H9 (cell line): ENCODE data around the gene MEIS3. TPM values are rescaled to one million over a fixed set of nuclear protein-coding genes. Genes with fewer than 3 reads are reported as not detected.

Experiments used
- DNase-seq: peaks from one replicate; pipeline ENCODE4 v3.0.0-alpha.2; 2017
- H2AFZ ChIP-seq: one replicate; pipeline ENCODE4 v1.6.1; 2013; ENCODE audit warnings: mild to moderate bottlenecking, low read length, control low read depth, moderate library complexity
- H2AK5ac ChIP-seq: 2 replicates; pipeline ENCODE4 v1.6.1; 2013; ENCODE audit warnings: low read length, control low read depth, mixed read lengths; ENCODE audit not compliant: insufficient read length
- H2BK120ac ChIP-seq: one replicate; pipeline ENCODE4 v1.6.1; 2013; ENCODE audit warnings: low read depth, mild to moderate bottlenecking, low read length, control low read depth, inconsistent platforms; ENCODE audit not compliant: poor library complexity, severe bottlenecking
- H2BK12ac ChIP-seq: 2 replicates; pipeline ENCODE4 v1.6.1; 2013; ENCODE audit warnings: low read length, control low read depth, mixed read lengths, low read depth; ENCODE audit not compliant: insufficient read length
- H2BK15ac ChIP-seq: 2 replicates; pipeline ENCODE4 v1.6.1; 2013; ENCODE audit warnings: low read depth, low read length, control low read depth
- H2BK20ac ChIP-seq: one replicate; pipeline ENCODE4 v1.6.1; 2013; ENCODE audit warnings: low read depth, mild to moderate bottlenecking, low read length, control low read depth, inconsistent platforms; ENCODE audit not compliant: poor library complexity, severe bottlenecking
- H2BK5ac ChIP-seq: 2 replicates; pipeline ENCODE4 v1.6.1; 2013; ENCODE audit warnings: low read length, control low read depth, mixed read lengths; ENCODE audit not compliant: insufficient read length
- H3K14ac ChIP-seq: 2 replicates; pipeline ENCODE4 v1.6.1; 2013; ENCODE audit warnings: low read length, control low read depth; ENCODE audit not compliant: insufficient read depth
- H3K18ac ChIP-seq: 2 replicates; pipeline ENCODE4 v1.6.1; 2013; ENCODE audit warnings: low read depth, mild to moderate bottlenecking, mixed read lengths, low read length, control low read depth; ENCODE audit not compliant: insufficient read length
- H3K23ac ChIP-seq: 2 replicates; pipeline ENCODE4 v1.6.1; 2013; ENCODE audit warnings: low read length, control low read depth, mixed read lengths, low read depth; ENCODE audit not compliant: insufficient read length
- H3K23me2 ChIP-seq: 2 replicates; pipeline ENCODE4 v1.6.1; 2013; ENCODE audit warnings: low read depth, mild to moderate bottlenecking, mixed read lengths, low read length, control low read depth; ENCODE audit not compliant: insufficient read length, poor library complexity, severe bottlenecking
- H3K27ac ChIP-seq: 2 replicates; pipeline ENCODE4 v1.5.1; 2013; ENCODE audit warnings: low read length, control low read depth, mixed read lengths, low read depth; ENCODE audit not compliant: insufficient read length
- H3K27me3 ChIP-seq: 2 replicates; pipeline ENCODE4 v1.6.1; 2013; ENCODE audit warnings: low read length, control low read depth, inconsistent platforms; ENCODE audit not compliant: insufficient read depth
- H3K4ac ChIP-seq: 2 replicates; pipeline ENCODE4 v1.6.1; 2013; ENCODE audit warnings: low read depth, mild to moderate bottlenecking, control low read depth, inconsistent platforms, low read length, moderate library complexity
- H3K4me1 ChIP-seq: 2 replicates; pipeline ENCODE4 v1.6.1; 2013; ENCODE audit warnings: low read length, control low read depth, inconsistent platforms; ENCODE audit not compliant: insufficient read depth
- H3K4me2 ChIP-seq: 2 replicates; pipeline ENCODE4 v1.6.1; 2013; ENCODE audit warnings: low read length, control low read depth, mixed read lengths; ENCODE audit not compliant: insufficient read length, insufficient read depth
- H3K56ac ChIP-seq: 2 replicates; pipeline ENCODE4 v1.6.1; 2013; ENCODE audit warnings: low read depth, mild to moderate bottlenecking, mixed read lengths, low read length, control low read depth; ENCODE audit not compliant: insufficient read length
- H3K79me1 ChIP-seq: 2 replicates; pipeline ENCODE4 v1.6.1; 2013; ENCODE audit warnings: low read depth, mild to moderate bottlenecking, moderate library complexity, low read length, control low read depth, inconsistent platforms; ENCODE audit not compliant: insufficient read depth, poor library complexity, severe bottlenecking
- H3K79me2 ChIP-seq: 2 replicates; pipeline ENCODE4 v1.6.1; 2013; ENCODE audit warnings: low read length, control low read depth, inconsistent platforms; ENCODE audit not compliant: insufficient read depth
- H3K9ac ChIP-seq: 2 replicates; pipeline ENCODE4 v1.6.1; 2013; ENCODE audit warnings: low read length, control low read depth, mixed read lengths; ENCODE audit not compliant: insufficient read length; ENCODE audit errors: extremely low read depth
- H3K9me3 ChIP-seq: one replicate; pipeline ENCODE4 v1.6.1; 2013; ENCODE audit warnings: low read depth, low read length, inconsistent platforms; ENCODE audit not compliant: control insufficient read depth
- H3T11ph ChIP-seq: one replicate; pipeline ENCODE4 v1.6.1; 2013; ENCODE audit warnings: mild to moderate bottlenecking, low read length, control low read depth, inconsistent platforms
- H4K20me1 ChIP-seq: one replicate; pipeline ENCODE4 v1.6.1; 2013; ENCODE audit not compliant: control insufficient read depth, insufficient read length, insufficient read depth
- H4K5ac ChIP-seq: 2 replicates; pipeline ENCODE4 v1.6.1; 2013; ENCODE audit warnings: low read depth, mild to moderate bottlenecking, mixed read lengths, low read length, control low read depth; ENCODE audit not compliant: insufficient read length
- H4K8ac ChIP-seq: replicated peaks from 2 replicates; pipeline ENCODE4 v1.6.1; 2013; ENCODE audit warnings: low read length, control low read depth, mixed read lengths, low read depth; ENCODE audit not compliant: insufficient read length
- H4K91ac ChIP-seq: 2 replicates; pipeline ENCODE4 v1.6.1; 2013; ENCODE audit warnings: low read depth, mild to moderate bottlenecking, moderate library complexity, mixed read lengths, low read length, control low read depth; ENCODE audit not compliant: insufficient read length
- H3K27ac Mint-ChIP-seq, 3 experiments: 2 replicates in 2 of 3; 3 replicates in 1 of 3; pipeline ENCODE4 v1.8.0; 2020 to 2021; ENCODE audit warnings: mixed read lengths in 3 of 3, mild to moderate bottlenecking in 1 of 3, moderate library complexity in 1 of 3
- H3K27me3 Mint-ChIP-seq: 2 replicates; pipeline ENCODE4 v1.8.0; 2021; ENCODE audit warnings: low read depth, mild to moderate bottlenecking, moderate library complexity, mixed read lengths
- H3K36me3 Mint-ChIP-seq, 3 experiments: 2 replicates in 2 of 3; 3 replicates in 1 of 3; pipeline ENCODE4 v1.8.0; 2020 to 2021; ENCODE audit warnings: low read depth in 3 of 3, mixed read lengths in 3 of 3; ENCODE audit not compliant: insufficient read depth in 1 of 3
- H3K4me1 Mint-ChIP-seq, 2 experiments: 2 replicates each; pipeline ENCODE4 v1.8.0; 2020; ENCODE audit warnings: mixed read lengths in 2 of 2
- H3K4me3 Mint-ChIP-seq, 2 experiments: 2 replicates in 1 of 2; 3 replicates in 1 of 2; pipeline ENCODE4 v1.8.0; 2020 to 2021; ENCODE audit warnings: mild to moderate bottlenecking in 2 of 2, mixed read lengths in 2 of 2, moderate library complexity in 1 of 2
- H3K9me3 Mint-ChIP-seq, 2 experiments: 2 replicates in 1 of 2; 3 replicates in 1 of 2; pipeline ENCODE4 v1.8.0; 2020; ENCODE audit warnings: mild to moderate bottlenecking in 2 of 2, mixed read lengths in 2 of 2, moderate library complexity in 1 of 2
- WGBS: extraction: QIAGEN DNeasy Blood & Tissue Kit; methylation state at CpG from one replicate; pipeline ENCODE4 v1.1.7; 2013; ENCODE audit warnings: missing lambda C conversion rate, low lambda C conversion rate, mixed read lengths; ENCODE audit not compliant: insufficient read length; ENCODE audit errors: extremely low coverage; 5-methylcytosine and 5-hydroxymethylcytosine counted together
- total RNA-seq: library from RNA; stranded (reverse); gene quantifications from 2 replicates; pipeline ENCODE4 v1.2.1, GENCODE V29; 2021
- TF ChIP-seq, protein P1 (sequence below): fragments of 200-600 bp; sonication (generic); conservative IDR thresholded peaks from 3 replicates; pipeline ENCODE4 v1.8.0; 2021; ENCODE audit warnings: antibody characterized with exemption, mild to moderate bottlenecking

The MEIS3 gene
- total RNA-seq, 1 experiment from 2014 or later, result 44.0 TPM

DNA sequence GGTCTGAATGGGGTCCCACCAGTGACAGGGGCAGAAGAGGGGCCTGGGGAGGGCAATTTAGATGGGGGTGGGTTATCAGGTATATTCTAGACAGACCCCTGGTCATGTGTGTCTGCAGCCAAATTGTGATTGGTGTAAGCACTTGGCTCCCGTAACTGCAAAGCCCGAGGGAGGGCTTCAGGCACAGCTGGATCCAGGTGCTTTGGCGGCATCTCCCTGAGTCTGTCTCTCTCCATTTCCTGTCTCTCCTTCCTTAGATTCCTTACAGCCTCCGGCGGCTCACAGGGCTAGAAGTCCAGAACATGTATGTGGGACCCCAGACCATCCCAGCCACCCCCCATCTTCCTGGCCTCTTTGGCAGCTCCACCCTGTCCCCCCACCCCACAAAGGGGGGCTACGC is 38.8 kb downstream of the MEIS3 start:
- Histone ChIP-seq H2BK20ac (no peak overlapping the region), H3K14ac (no peak overlapping the region), H2BK15ac (no peak overlapping the region), H2AK5ac (no peak overlapping the region), H3T11ph (no peak overlapping the region), H4K8ac (no peak overlapping the region), H4K5ac (no peak overlapping the region), H2BK120ac (no peak overlapping the region), H3K9me3 (no peaks in the 10 kb centered on the region), H3K4me2 (no peak overlapping the region), H3K4me1 (no peaks in the 10 kb centered on the region), H3K18ac (no peak overlapping the region), H3K23ac (no peak overlapping the region), H4K20me1 (no peaks in the 10 kb centered on the region), H3K4ac (no peak overlapping the region), H3K9ac (no peak overlapping the region), H3K27me3 (no peaks in the 10 kb centered on the region), H4K91ac (no peak overlapping the region), H2AFZ (no peak overlapping the region), H3K79me2 (no peaks in the 10 kb centered on the region), H2BK5ac (no peak overlapping the region), H3K56ac (no peak overlapping the region), H3K79me1 (no peaks in the 10 kb centered on the region), H3K27ac (no peak overlapping the region), H2BK12ac (no peak overlapping the region), H3K23me2 (no peaks in the 10 kb centered on the region)
- Mint-ChIP-seq H3K4me3 (no peak overlapping the region), H3K27me3 (no peaks in the 10 kb centered on the region), H3K36me3 (peaks cover 23 to 68% (median 49%) of the 10 kb centered on the region in 3 experiments; a peak in 6 of 7 replicates), H3K9me3 (no peaks in the 10 kb centered on the region), H3K4me1 (peaks cover 4 to 7% of the 10 kb centered on the region in 2 experiments; a peak in 3 of 4 replicates), H3K27ac (no peak overlapping the region; a peak in 1 of 7 replicates)
- TF ChIP-seq, protein P1, sequence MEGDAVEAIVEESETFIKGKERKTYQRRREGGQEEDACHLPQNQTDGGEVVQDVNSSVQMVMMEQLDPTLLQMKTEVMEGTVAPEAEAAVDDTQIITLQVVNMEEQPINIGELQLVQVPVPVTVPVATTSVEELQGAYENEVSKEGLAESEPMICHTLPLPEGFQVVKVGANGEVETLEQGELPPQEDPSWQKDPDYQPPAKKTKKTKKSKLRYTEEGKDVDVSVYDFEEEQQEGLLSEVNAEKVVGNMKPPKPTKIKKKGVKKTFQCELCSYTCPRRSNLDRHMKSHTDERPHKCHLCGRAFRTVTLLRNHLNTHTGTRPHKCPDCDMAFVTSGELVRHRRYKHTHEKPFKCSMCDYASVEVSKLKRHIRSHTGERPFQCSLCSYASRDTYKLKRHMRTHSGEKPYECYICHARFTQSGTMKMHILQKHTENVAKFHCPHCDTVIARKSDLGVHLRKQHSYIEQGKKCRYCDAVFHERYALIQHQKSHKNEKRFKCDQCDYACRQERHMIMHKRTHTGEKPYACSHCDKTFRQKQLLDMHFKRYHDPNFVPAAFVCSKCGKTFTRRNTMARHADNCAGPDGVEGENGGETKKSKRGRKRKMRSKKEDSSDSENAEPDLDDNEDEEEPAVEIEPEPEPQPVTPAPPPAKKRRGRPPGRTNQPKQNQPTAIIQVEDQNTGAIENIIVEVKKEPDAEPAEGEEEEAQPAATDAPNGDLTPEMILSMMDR, result no peak
- DNase-seq, result no peak
- WGBS, result no CpG with 5 or more reads among the region's 6 CpGs
